ENCODE data around the gene TMUB1. TPM values are rescaled to one million over a fixed set of nuclear protein-coding genes. Genes with fewer than 3 reads are reported as not detected.

TMUB1 gene
- total RNA-seq, 1 donor = 18.1 TPM

- Histone ChIP-seq H3K4me2 (ENCODE audit: insufficient read depth, low read length) (no peak overlapping the region), H3K9me3 (ENCODE audit: low read depth, low read length) (no peaks in the 10 kb centered on the region), H4K20me1 (ENCODE audit: insufficient read depth, low read length) (peaks cover 10% of the 10 kb centered on the region), H3K36me3 (ENCODE audit: insufficient read depth, low read length) (peaks cover 51% of the 10 kb centered on the region), H2AFZ (ENCODE audit: low read length) (no peak overlapping the region), H3K4me1 (ENCODE audit: insufficient read depth, low read length) (no peaks in the 10 kb centered on the region), H3K27ac (ENCODE audit: low read depth, low read length) (no peak overlapping the region), H3K27me3 (ENCODE audit: insufficient read depth, low read length) (no peaks in the 10 kb centered on the region), H3K4me3 (ENCODE audit: insufficient read depth, low read length) (no peak overlapping the region), H3K79me2 (ENCODE audit: insufficient read depth, low read length) (peaks cover 13% of the 10 kb centered on the region)
- no peak for DNase-seq (ENCODE audit: insufficient read length, low spot score, missing footprints)
- no peak for TF ChIP-seq CTCF (IDR thresholded peaks at IDR 0.05; ENCODE audit: extremely low read depth, low read depth, low read length)
These were observed 9.3 kb downstream of the TMUB1 start for GRCh38 chr7:151073990-151074389.

GRCh38 chr7:151071032-151071866 is 12.0 kb downstream of the TMUB1 start:
- no peaks in the 10 kb centered on the region for H3K9me3 ChIP-seq (ENCODE audit: low read depth, low read length)
- TF ChIP-seq CTCF (IDR thresholded peaks at IDR 0.05; ENCODE audit: extremely low read depth, low read depth, low read length) = no peak
- no peaks in the 10 kb centered on the region for H3K79me2 ChIP-seq (ENCODE audit: insufficient read depth, low read length)
- H3K4me2 ChIP-seq (ENCODE audit: insufficient read depth, low read length) = no peak overlapping the region
- no peaks in the 10 kb centered on the region for H3K27me3 ChIP-seq (ENCODE audit: insufficient read depth, low read length)
- peaks cover 3% of the 10 kb centered on the region for H4K20me1 ChIP-seq (ENCODE audit: insufficient read depth, low read length)
- no peak overlapping the region for H3K4me3 ChIP-seq (ENCODE audit: insufficient read depth, low read length)
- H3K27ac ChIP-seq (ENCODE audit: low read depth, low read length) = no peak overlapping the region
- no peak overlapping the region for H2AFZ ChIP-seq (ENCODE audit: low read length)
- no peaks in the 10 kb centered on the region for H3K4me1 ChIP-seq (ENCODE audit: insufficient read depth, low read length)
- H3K36me3 ChIP-seq (ENCODE audit: insufficient read depth, low read length) = peaks cover 70% of the 10 kb centered on the region
- DNase-seq (ENCODE audit: insufficient read length, low spot score, missing footprints) = no peak

- Histone ChIP-seq H3K79me2 (ENCODE audit: insufficient read depth, low read length) (no peaks in the 10 kb centered on the region), H3K4me1 (ENCODE audit: insufficient read depth, low read length) (no peaks in the 10 kb centered on the region), H3K9me3 (ENCODE audit: low read depth, low read length) (no peaks in the 10 kb centered on the region), H3K27ac (ENCODE audit: low read depth, low read length) (no peak overlapping the region), H3K27me3 (ENCODE audit: insufficient read depth, low read length) (no peaks in the 10 kb centered on the region), H3K36me3 (ENCODE audit: insufficient read depth, low read length) (peaks cover 68% of the 10 kb centered on the region), H3K4me3 (ENCODE audit: insufficient read depth, low read length) (no peak overlapping the region), H3K4me2 (ENCODE audit: insufficient read depth, low read length) (no peak overlapping the region), H2AFZ (ENCODE audit: low read length) (no peak overlapping the region), H4K20me1 (ENCODE audit: insufficient read depth, low read length) (peaks cover 8% of the 10 kb centered on the region)
- TF ChIP-seq CTCF (IDR thresholded peaks at IDR 0.05; ENCODE audit: extremely low read depth, low read depth, low read length) = no peak
- DNase-seq (ENCODE audit: insufficient read length, low spot score, missing footprints) = no peak
These were observed 12.7 kb downstream of the TMUB1 start for GRCh38 chr7:151070574-151070960.

- TF ChIP-seq CTCF (IDR thresholded peaks at IDR 0.05; ENCODE audit: extremely low read depth, low read depth, low read length) = no peak
- peaks cover 5% of the 10 kb centered on the region for H4K20me1 ChIP-seq (ENCODE audit: insufficient read depth, low read length)
- H3K36me3 ChIP-seq (ENCODE audit: insufficient read depth, low read length) = peaks cover 68% of the 10 kb centered on the region
These were observed 13.3 kb downstream of the TMUB1 start for GRCh38 chr7:151069841-151070573.

More at GRCh38 chr7:151069841-151070573, 13.3 kb downstream of the TMUB1 start:
- Histone ChIP-seq H2AFZ (ENCODE audit: low read length) (no peak overlapping the region), H3K4me3 (ENCODE audit: insufficient read depth, low read length) (no peak overlapping the region), H3K27ac (ENCODE audit: low read depth, low read length) (no peak overlapping the region), H3K9me3 (ENCODE audit: low read depth, low read length) (no peaks in the 10 kb centered on the region), H3K79me2 (ENCODE audit: insufficient read depth, low read length) (peaks cover under 1% of the 10 kb centered on the region), H3K27me3 (ENCODE audit: insufficient read depth, low read length) (no peaks in the 10 kb centered on the region), H3K4me1 (ENCODE audit: insufficient read depth, low read length) (no peaks in the 10 kb centered on the region), H3K4me2 (ENCODE audit: insufficient read depth, low read length) (no peak overlapping the region)
- DNase-seq (ENCODE audit: insufficient read length, low spot score, missing footprints) = peak; percentile 84
